ENCODE measurements around the gene TXLNB.

TXLNB gene

DNA sequence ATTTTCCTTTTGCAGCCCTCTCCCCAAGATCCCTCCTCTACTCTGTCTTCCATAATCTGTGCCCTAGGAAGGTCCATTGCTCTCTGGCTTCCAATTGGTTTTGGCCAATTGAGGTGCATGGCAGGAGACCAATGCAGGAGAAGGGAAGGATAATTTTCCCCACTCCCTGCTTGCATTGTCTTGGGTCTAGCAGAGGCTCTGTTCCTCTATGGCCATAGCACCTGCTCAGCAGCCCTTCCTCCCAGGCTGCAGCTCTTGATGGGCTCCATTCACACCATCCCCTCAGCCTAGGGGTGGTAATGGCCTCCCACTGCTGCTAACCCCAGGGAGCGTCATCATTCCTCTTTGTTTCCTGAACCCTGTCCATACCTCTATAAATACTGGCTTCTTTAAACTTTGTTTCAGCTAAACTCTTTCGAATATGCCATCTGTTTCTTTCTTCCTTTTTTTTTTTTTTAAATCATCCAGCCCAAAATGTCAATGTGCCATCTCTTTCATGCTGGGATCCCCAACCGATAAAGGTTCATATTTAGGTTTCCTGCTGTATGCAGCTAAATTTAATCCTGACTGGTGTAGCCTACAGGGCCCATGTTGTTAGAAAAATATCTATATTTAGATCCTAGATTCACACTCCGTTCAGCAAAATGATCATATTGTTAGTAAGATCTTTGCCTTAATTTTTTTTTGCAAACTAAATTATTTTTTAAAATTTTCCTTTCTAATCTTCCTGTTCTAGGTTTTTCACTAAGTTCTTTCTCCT lies 93.1 kb downstream of the TXLNB start:
- no peak overlapping the region for H3K27ac ChIP-seq
- TF ChIP-seq, protein P1, sequence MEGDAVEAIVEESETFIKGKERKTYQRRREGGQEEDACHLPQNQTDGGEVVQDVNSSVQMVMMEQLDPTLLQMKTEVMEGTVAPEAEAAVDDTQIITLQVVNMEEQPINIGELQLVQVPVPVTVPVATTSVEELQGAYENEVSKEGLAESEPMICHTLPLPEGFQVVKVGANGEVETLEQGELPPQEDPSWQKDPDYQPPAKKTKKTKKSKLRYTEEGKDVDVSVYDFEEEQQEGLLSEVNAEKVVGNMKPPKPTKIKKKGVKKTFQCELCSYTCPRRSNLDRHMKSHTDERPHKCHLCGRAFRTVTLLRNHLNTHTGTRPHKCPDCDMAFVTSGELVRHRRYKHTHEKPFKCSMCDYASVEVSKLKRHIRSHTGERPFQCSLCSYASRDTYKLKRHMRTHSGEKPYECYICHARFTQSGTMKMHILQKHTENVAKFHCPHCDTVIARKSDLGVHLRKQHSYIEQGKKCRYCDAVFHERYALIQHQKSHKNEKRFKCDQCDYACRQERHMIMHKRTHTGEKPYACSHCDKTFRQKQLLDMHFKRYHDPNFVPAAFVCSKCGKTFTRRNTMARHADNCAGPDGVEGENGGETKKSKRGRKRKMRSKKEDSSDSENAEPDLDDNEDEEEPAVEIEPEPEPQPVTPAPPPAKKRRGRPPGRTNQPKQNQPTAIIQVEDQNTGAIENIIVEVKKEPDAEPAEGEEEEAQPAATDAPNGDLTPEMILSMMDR (conservative IDR thresholded peaks at IDR 0.05): no peak

DNA sequence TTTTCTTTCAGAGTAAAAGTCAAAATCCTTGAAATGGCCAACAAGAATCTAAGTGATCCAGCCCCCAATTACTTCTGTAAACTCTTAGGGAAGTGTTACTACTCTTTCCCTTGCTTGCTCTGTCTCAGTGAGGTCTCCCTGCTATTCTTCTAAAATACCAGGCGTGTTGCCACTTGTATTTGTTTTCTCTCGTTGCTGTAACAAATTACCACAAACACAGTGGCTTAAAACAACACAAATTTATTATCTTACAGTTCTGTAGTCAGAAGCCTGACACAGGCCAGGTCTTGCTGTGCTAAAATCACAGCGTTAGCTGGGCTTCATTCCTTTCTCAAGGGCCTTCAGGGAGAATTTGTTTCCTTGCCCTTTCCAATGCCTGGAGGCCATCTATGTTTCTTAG lies 97.1 kb downstream of the TXLNB start:
- TF ChIP-seq, protein P1 (conservative IDR thresholded peaks at IDR 0.05): no peak
- no peak overlapping the region for H3K27ac ChIP-seq
